GM18907 (cell line): ENCODE measurements around the gene C2CD4D.

Experiments
- ATAC-seq: cut with Tn5 transposase; IDR thresholded peaks from one replicate; pipeline ENCODE4 v1.9.1; 2021; ENCODE audit warnings: mild to moderate bottlenecking, moderate library complexity; ENCODE audit not compliant: unreplicated experiment

Gene C2CD4D

GRCh38 chr1:151835596-151835995, 4.0 kb downstream of the C2CD4D start:
- no peak for ATAC-seq

- no peak for ATAC-seq
Observed at GRCh38 chr1:151834239-151834638, 5.4 kb downstream of the C2CD4D start.

GRCh38 chr1:151833172-151833900, 6.3 kb downstream of the C2CD4D start:
- ATAC-seq, result no peak

- ATAC-seq, result no peak
Observed at GRCh38 chr1:151832318-151832980, 7.2 kb downstream of the C2CD4D start.

GRCh38 chr1:151831605-151832004, 8.0 kb downstream of the C2CD4D start, which contains the start of gene RORC:
Gene RORC (minus strand): TSS chr1:151831802. CDS start chr1:151831764, 38 bp downstream.
- no peak for ATAC-seq

GRCh38 chr1:151831256-151831591, 8.4 kb downstream of the C2CD4D start:
- ATAC-seq, result no peak

GRCh38 chr1:151830055-151830454, 9.6 kb downstream of the C2CD4D start:
- no peak for ATAC-seq

- ATAC-seq, result no peak
Observed at GRCh38 chr1:151829352-151830046, 10.1 kb downstream of the C2CD4D start.

GRCh38 chr1:151828921-151829320, 10.7 kb downstream of the C2CD4D start:
- no peak for ATAC-seq

- no peak for ATAC-seq
Observed at GRCh38 chr1:151827853-151828252, 11.8 kb downstream of the C2CD4D start.

GRCh38 chr1:151825751-151826660, 13.6 kb downstream of the C2CD4D start:
- ATAC-seq, result no peak

- ATAC-seq, result no peak
Observed at GRCh38 chr1:151825204-151825603, 14.4 kb downstream of the C2CD4D start.

- ATAC-seq, result no peak
Observed at GRCh38 chr1:151823175-151823574, 16.4 kb downstream of the C2CD4D start.

- no peak for ATAC-seq
Observed at GRCh38 chr1:151822404-151822803, 17.2 kb downstream of the C2CD4D start.

- ATAC-seq, result no peak
Observed at GRCh38 chr1:151820940-151821339, 18.7 kb downstream of the C2CD4D start.

- ATAC-seq, result no peak
Observed at GRCh38 chr1:151819976-151820623, 19.5 kb downstream of the C2CD4D start.

- ATAC-seq, result no peak
Observed at GRCh38 chr1:151819227-151819835, 20.3 kb downstream of the C2CD4D start.

GRCh38 chr1:151817353-151817730, 22.3 kb downstream of the C2CD4D start:
- no peak for ATAC-seq

- no peak for ATAC-seq
Observed at GRCh38 chr1:151816548-151817352, 22.9 kb downstream of the C2CD4D start.
